Ecto neural progenitor cell (in vitro differentiated cells): ENCODE measurements around the gene SERPINB11.
"Not testable (repeated sequence)": the region's sequence is repeated elsewhere in the genome, so short reads cannot be mapped to it uniquely, and the experiment has no call there.

Experiments
- DNase-seq: peaks from one replicate; pipeline ENCODE4 v3.0.0-alpha.2; 2018; ENCODE audit warnings: low spot score

Gene SERPINB11

DNA sequence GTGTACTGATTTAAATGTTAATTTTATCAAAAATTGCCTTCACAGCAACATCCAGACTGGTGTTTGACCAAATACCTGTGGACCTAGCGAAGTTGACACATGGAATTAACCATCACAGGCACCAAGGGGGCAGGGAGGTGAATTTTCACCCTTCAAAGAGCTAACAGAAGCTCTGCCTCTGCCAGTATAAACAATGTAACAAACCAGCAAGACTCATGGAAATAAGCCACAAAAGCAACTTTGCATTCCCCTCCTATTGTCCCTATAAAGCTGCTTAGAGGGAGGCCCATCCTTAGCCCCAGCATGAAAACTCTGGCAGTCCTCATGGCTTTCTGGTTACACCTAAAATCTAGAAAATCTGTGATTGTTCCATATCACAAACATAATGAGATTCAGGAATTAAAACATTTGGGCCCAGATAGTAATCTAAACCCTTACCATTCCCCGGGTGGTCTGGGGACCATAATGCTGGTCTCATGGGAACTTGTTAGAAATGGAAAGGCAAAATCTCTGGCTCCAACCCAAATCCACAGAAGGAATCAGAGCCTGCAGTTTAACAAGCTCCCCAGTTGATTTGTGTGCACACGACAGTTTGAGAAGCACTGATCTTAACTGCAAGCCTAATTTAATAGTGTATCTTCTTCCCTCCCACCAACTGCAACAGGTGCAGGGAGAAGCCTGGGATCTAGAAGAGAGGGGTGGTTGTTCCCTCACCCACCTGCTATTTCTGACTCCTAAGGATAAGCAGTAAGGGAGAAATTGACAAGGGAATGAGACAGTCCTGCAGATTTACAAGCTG, 23.1 kb downstream of the SERPINB11 start:
- DNase-seq = no peak

DNA sequence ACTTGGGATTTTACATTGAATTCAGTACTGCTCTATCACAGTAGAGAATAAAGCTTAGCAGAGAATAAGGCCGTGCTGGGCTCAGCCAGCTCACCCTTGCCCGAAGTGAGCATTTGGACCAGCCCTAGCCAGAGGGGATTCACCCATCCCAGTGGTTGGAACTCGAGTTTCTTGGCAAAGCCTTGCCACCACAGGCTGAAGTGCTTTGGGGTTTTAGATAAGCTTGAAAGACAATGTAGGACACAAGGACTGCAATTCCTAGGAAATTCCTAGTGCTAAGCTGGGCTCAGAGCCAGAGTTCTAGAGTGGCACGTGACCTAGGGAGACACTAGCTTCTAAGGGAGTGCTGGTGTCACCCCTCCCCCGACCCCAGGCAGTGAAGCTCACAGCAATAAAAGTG, 28.0 kb downstream of the SERPINB11 start:
- no peak for DNase-seq

DNA sequence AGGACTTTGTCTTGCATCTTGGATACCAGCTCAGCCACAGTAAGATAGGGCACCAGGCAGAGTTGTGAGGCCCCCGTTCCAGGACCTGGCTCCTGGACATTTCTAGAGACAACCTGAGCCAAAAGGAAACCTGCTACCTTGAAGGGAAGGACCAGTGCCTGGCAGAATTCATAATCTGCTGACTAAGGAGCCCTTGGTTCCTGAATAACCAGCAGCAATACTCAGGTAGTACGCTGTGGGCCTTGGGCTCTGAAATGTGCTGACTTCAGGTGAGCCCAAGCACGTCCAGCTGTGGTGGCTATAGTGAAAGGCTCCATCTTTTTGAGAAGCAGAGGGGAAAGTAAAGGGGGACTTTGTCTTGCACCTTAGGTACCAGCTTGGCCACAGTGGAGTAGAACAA, 28.5 kb downstream of the SERPINB11 start:
- no peak for DNase-seq

DNA sequence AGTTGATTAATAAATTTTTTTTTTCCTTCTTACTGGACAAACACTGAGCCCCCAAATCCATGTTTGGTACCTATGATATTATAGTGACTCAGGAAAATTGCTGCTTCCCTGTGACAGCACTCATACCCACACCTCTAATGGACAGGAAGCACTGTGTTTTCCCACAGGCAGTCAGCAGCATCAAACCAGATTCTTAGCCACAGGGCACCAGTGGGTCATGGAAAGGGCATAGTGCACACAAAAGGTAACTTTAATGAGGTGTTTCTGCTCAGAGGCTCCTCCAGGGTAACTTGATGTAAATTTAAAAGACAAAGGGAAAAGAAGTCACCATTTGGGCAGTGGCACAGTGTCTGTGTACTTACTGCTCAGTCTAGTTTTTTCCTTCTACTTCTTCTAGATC, 34.1 kb downstream of the SERPINB11 start:
- no peak for DNase-seq

DNA sequence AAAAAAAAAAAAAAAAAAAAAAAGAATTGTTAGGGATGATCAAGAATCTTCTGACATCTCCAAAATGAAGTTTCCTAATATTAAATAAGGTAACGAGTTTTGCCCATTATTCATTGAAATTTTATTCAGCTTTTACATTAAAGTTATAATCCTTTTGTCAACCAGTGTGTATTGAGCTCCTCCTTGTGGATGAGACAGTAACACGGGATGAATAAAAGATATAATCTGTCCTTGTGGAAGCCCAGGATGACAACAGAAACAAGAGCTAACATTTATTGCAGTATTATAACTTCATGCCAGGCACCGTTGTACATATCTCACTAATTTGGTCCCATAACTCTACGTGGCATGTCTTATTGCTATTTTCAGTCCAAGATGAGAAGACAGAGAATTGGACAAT, 39.0 kb downstream of the SERPINB11 start:
- no peak for DNase-seq

DNA sequence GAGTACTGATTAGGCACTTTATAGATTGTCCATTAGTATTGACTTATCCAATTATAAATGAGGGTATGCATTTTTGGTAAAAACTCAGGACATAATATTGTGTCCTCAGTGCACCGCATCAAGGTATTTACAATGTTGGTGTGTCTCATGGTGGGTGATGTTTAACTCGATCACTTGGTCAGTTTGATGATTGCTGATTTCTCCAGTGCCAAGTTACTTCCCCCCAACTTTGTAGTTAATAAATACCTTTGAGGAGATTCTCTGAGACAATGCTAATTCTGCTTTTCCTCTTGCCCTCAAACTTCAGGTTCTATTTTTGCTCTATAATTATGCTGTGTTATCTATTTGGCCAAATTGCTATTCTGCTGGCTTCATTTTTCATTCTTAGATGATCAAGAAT, 44.2 kb downstream of the SERPINB11 start:
- DNase-seq = no peak

DNA sequence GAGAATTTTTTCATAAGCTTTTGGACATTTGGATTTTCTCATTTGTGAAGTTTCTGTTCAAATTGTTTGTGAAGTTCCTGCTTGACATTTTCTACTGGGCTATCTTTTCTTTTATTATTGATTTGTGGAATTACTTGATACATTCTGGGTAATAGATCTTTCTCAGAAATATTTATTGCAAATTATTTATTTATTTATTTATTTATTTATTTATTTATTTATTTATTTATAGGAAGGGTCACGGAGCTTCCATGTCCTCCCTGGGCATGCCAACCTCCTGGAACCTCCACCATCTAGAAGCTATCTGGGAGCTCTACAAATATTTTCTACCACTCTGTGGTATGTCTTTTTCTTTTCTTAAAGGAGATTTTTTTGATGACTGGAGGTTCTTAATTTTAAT, 46.7 kb downstream of the SERPINB11 start:
- DNase-seq = no peak

DNA sequence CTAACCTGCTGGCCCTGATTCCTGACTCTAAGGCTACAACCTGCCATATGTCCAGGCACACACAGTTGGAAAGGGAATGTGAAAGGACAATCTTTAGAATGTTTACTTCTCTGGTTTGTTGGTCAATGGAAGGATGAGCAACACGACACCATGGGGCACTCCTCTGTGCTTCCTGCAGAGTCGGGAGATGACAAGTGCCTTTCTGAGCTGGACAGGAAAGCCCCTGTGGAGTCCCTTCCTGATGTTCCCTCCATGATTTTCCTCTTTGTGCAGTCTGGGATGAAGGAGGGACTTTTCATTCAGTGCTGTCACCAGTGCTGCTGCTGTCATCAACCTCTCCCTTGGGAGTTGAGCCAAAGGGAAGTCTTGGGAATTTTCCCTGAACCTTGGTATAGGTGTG, 49.9 kb downstream of the SERPINB11 start:
- DNase-seq = no peak

DNA sequence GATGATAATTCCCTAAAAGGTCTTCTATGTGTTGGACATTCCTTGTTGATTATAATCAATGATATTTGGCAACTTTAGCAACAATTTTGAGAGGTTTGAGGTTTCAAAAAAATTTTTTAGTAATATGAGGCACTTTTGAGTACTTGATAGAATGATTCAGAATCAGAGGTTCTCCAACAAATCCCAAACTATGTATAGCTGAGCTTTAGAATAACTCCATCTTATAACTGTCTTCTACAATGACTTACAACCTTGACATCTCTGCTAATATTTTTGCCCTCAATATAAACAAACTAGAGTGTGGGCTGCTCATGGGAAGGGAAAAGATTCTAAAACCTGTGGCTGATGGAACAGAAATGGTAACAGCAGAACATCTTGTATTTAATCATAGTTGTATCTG, 50.9 kb downstream of the SERPINB11 start:
- no peak for DNase-seq

DNA sequence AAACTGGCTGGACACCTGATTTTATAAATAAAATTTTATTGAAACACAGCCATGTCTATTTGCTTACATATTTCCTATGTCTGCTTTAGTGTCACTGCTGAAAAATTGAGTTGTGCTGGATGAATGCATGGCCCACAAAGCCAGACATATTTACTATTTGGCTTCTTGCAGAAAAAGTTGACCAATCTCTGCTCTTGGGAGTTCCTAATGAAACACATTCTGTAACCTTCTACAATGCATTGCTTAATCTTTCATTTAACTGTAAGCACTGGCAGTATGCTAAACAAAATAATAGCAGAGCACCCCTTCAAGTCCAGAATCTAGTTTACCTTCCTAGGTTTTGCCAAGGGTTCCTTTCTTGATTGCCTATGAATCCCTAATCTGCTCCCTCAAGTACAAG, 54.8 kb downstream of the SERPINB11 start:
- DNase-seq = no peak

DNA sequence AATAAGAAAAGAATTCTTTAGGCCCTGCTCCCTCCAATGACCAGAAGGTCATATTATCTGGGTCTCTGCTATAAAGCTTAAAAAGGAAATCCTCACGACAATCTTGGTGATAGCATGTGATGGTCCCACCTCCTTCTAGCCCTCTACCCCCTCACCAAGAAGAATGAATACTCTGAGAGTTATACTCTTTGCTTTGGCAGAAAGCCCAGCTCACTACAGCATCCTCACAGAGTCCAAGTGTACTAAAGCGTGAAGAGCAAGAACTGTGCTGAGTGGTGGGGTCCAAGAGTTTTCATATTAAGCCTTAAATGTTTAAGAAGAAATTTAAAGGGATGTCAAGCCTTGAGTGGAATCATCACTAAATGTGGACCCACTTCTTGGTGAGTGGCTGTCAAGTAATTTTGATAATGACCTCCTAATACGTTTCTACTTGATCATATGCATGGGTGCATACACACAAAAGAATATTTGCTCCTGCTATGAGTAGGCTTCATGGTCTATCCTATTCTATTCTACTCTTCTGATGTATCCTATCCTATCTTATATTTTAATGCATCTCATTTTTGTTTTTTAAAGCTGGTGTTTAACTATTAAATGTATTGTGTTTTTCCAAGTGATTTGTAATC, 56.0 kb downstream of the SERPINB11 start:
- DNase-seq = no peak

DNA sequence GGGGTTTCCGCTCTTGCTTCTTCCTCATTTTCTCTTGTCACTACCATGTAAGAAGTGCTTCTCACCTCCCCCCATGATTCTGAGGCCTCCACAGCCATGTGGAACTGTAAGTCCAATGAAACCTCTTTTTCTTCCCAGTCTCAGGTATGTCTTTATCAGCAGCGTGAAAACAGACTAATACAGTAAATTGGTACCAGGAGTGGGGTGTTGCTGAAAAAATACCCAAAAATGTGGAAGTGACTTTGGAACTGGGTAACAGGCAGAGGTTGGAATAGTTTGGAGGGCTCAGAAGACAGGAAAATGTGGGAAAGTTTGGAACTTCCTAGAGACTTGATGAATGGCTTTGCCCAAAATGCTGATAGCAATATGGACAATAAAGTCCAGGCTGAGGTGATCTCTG, 57.0 kb downstream of the SERPINB11 start:
- DNase-seq = not testable (repeated sequence)

DNA sequence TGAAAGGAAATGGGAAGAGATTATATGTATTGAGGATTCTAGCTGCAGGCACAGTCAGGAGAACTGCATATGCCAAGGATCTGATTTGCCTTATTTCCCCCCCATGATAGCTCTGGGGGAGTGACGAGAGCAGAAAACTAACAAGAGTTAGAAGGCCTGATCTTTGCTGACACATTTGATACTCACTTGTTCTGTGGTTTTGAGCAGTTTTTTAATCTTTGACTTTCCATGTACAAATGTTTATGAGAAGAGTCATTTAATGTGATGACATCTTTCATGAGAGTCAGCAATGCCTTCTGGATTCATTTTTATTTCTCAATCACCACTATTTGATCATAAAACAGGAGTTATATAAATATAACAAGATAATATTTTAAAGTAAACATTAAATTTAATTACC, 59.8 kb downstream of the SERPINB11 start:
- DNase-seq = no peak

DNA sequence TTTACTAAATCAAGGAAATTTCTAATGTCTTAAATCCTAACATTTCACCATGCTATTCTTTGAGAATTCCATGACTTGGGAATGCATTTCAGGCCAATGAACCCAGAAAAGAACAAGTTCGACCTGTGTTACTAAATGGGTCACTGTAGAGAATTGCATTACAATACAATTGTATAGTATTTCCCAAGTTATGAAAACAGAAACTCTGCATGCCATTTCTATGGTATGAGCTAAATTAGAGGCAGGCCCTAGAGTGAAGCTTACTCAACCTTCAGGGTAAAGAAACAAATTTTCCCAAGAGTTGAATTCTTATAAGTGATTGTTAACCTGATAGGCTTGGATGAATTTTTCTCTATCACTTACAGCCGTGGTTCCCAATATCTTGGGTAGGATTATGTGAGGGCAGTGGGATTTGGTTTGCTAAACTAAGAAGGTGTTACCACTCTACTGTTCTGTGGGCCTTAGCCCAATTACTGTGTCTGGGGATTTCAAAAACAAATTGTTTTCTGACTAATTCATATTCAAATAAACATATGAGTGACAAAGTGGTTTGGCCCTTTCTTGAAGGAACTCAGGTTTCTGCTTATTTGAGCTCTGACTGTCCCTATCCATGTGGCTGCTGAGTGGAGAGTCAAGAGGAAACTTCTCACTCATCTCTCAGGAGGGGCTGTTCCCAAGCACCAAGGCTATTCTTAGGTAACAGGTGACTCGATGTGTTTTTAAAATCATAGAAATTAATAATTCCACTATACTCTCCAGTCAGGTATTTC, 61.3 kb downstream of the SERPINB11 start:
- DNase-seq = no peak

DNA sequence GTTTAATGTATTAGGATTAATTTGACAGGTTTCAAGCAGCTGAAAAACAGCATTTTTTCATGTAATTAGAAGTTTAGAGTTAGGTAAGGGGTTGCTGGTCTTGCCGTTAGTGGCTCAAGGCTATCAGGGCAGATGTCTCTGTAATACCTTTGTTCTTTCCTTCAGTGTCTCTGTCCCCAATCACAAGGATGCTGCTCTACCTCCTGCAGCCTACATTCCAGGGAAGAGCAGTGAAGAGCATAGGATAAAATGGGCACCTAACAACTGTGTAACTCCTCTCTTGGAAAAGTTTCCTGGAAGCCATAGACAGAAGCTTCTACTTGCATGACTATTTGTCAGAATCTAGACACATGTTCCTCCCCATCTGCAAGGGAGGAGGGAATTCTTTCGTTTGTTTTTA, 63.1 kb downstream of the SERPINB11 start:
- DNase-seq = no peak
